Measurements from ENCODE around the gene MARCHF2.
A peak's percentile ranks its signal among the peaks of the same experiment; 100 is the strongest.

MARCHF2 gene

GRCh38 chr19:8482696-8483095, 69.6 kb downstream of the MARCHF2 start:
- DNase-seq = no peak

- DNase-seq = no peak
Observed at GRCh38 chr19:8483165-8483564, 70.1 kb downstream of the MARCHF2 start.

- DNase-seq = no peak
Observed at GRCh38 chr19:8484331-8484894, 71.3 kb downstream of the MARCHF2 start.

GRCh38 chr19:8485561-8486371, 72.7 kb downstream of the MARCHF2 start:
- DNase-seq = no peak

GRCh38 chr19:8486661-8487136, 73.6 kb downstream of the MARCHF2 start:
- no peak for DNase-seq

GRCh38 chr19:8487137-8487851, 74.2 kb downstream of the MARCHF2 start:
- peak; percentile 59 for DNase-seq

GRCh38 chr19:8488365-8488764, 75.3 kb downstream of the MARCHF2 start:
- DNase-seq = no peak
